Measurements from ENCODE around the gene TPD52L1. TPM values are rescaled to one million over a fixed set of nuclear protein-coding genes. Genes with fewer than 3 reads are reported as not detected.

TPD52L1 gene
- total RNA-seq, 1 donor from 2014 or later: 164 TPM

DNA sequence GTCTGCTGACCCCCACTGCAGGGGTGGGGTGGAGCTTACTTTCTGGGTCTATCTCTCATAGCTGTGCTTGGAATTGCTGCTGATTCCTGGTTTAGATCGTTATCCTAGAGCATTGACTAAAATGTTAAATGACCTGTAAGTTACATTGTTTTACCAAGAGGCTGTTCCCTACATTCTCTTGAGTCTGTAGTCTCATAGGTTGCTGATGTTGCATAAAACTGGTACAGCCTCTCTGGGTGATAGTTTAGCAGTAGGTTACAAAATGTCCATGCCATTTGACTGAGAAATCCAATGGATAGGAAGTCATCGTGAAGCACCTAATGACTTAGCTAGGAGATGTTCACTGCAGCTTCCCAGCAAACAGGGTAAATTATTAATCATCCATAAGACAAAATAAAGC lies 62.4 kb downstream of the TPD52L1 start:
- DNase-seq (ENCODE audit: low read depth) (no peak), FAIRE-seq (no peak)
- Histone ChIP-seq H3K4me3 (ENCODE audit: low read depth, low read length) (no peak overlapping the region), H3K36me3 (ENCODE audit: control insufficient read depth, insufficient read depth, low read length) (no peaks in the 10 kb centered on the region), H3K27me3 (ENCODE audit: control insufficient read depth, insufficient read depth, low read length) (no peaks in the 10 kb centered on the region)
- no peak for TF ChIP-seq CTCF (IDR thresholded peaks at IDR 0.05; ENCODE audit: insufficient read depth, low read length, severe bottlenecking)

DNA sequence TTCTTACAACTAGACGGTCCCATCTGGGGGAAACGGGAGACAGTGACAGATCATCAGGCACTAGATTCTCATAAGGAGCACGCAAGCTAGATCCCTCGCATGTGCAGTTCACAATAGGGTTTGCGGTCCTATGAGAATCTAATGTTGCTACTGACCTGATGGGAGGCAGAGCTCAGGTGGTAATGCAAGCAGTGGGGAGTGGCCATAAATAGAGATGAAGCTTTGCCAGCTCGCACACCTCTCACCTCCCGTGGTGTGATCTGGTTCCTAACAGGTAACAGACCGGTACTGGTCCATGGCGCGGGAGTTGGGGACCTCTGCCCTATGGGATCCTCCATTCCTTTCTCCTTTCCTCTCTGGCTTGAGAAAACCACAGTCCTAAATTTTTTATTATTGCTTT lies 63.8 kb downstream of the TPD52L1 start:
- H3K36me3 ChIP-seq (ENCODE audit: control insufficient read depth, insufficient read depth, low read length): no peaks in the 10 kb centered on the region
- no peak for DNase-seq (ENCODE audit: low read depth)
- H3K27me3 ChIP-seq (ENCODE audit: control insufficient read depth, insufficient read depth, low read length): no peaks in the 10 kb centered on the region
- H3K4me3 ChIP-seq (ENCODE audit: low read depth, low read length): no peak overlapping the region
- FAIRE-seq: no peak
- TF ChIP-seq CTCF (IDR thresholded peaks at IDR 0.05; ENCODE audit: insufficient read depth, low read length, severe bottlenecking): no peak

DNA sequence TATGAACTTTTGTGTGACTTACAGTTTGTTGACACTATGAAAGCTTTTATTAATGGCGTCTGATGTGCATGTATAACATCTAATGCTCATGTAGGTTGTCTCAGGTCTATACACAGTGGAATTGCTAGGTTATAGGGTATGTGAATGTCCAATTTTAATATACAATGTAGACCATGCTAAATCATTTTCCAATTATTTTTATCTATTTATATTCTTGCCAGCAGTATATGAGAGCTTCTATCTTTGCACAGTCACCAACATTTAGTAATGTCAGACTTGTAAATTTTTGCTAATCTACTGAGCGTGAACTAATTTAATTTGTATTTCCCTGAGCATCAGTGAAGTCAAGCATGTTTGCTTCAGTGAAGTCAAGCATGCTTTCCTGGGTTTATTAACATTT lies 64.4 kb downstream of the TPD52L1 start:
- no peak for TF ChIP-seq CTCF (IDR thresholded peaks at IDR 0.05; ENCODE audit: insufficient read depth, low read length, severe bottlenecking)
- no peaks in the 10 kb centered on the region for H3K36me3 ChIP-seq (ENCODE audit: control insufficient read depth, insufficient read depth, low read length)
- no peak for FAIRE-seq

DNA sequence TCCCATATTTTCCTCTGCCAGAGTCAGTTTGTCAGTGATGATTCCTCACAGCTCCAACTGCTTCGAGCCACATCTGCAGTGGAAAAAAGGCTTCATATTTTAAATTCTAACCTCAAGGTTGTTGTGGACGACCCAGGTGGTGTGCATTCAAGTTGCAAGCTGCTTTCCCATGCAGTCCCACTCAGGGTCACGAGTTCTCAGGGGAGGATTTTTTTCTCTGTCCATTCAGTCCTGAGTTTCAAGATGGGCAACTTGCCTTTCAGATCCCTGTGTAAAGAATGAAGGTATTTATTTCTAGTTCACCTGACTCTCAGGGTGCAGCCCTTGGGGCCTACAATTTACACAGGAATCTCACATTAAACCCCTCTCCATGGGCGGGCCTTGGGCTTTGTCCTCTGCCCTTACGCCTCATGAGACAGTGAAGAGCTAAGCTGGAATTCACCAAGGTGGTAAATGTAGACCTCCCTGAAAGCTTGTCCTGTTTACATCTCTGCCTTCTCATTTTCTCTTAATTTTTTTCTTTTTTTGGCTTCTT lies 65.9 kb downstream of the TPD52L1 start:
- DNase-seq (ENCODE audit: low read depth): no peak
- no peak for FAIRE-seq
- Histone ChIP-seq H3K4me3 (ENCODE audit: low read depth, low read length) (no peak overlapping the region), H3K36me3 (ENCODE audit: control insufficient read depth, insufficient read depth, low read length) (no peaks in the 10 kb centered on the region), H3K27me3 (ENCODE audit: control insufficient read depth, insufficient read depth, low read length) (no peaks in the 10 kb centered on the region)
- no peak for TF ChIP-seq CTCF (IDR thresholded peaks at IDR 0.05; ENCODE audit: insufficient read depth, low read length, severe bottlenecking)

More for the DNA sequence above, 64.4 kb downstream of the TPD52L1 start:
- no peak overlapping the region for H3K4me3 ChIP-seq (ENCODE audit: low read depth, low read length)
- no peak for DNase-seq (ENCODE audit: low read depth)
- H3K27me3 ChIP-seq (ENCODE audit: control insufficient read depth, insufficient read depth, low read length): no peaks in the 10 kb centered on the region

- DNase-seq (ENCODE audit: low read depth) (no peak), FAIRE-seq (no peak)
- no peak for TF ChIP-seq CTCF (IDR thresholded peaks at IDR 0.05; ENCODE audit: insufficient read depth, low read length, severe bottlenecking)
- Histone ChIP-seq H3K27me3 (ENCODE audit: control insufficient read depth, insufficient read depth, low read length) (no peaks in the 10 kb centered on the region), H3K4me3 (ENCODE audit: low read depth, low read length) (no peak overlapping the region), H3K36me3 (ENCODE audit: control insufficient read depth, insufficient read depth, low read length) (no peaks in the 10 kb centered on the region)
These were observed 67.1 kb downstream of the TPD52L1 start for GRCh38 chr6:125220712-125221111.
